Right renal cortex interstitium (tissue), 3 donors: ENCODE data around the gene BSND. TPM values are rescaled to one million over a fixed set of nuclear protein-coding genes. Genes with fewer than 3 reads are reported as not detected.

Experiments used
- DNase-seq, 3 donors: peaks; one replicate each; pipeline ENCODE4 v3.0.0-alpha.2; 2013; ENCODE audit warnings: low read depth in 3 of 3, low spot score in 2 of 3
- polyA plus RNA-seq, 3 donors: library from polyadenylated mRNA; unstranded; fragments of 120-200 nt; gene quantifications; one replicate each; pipeline ENCODE4 v1.2.1, GENCODE V29; 2013; ENCODE audit not compliant: insufficient read length in 3 of 3

Gene BSND
- polyA plus RNA-seq, 3 donors: 4.6 to 5.9 (median 5.5) TPM

- no peak for DNase-seq
Measured at GRCh38 chr1:55059302-55060132, 60.8 kb downstream of the BSND start.

GRCh38 chr1:55060133-55060999 lies 61.6 kb downstream of the BSND start:
- no peak for DNase-seq

- DNase-seq: no peak
Measured at GRCh38 chr1:55061000-55061705, 62.4 kb downstream of the BSND start.

Other genes with a start within 250 kb of the BSND start
- 10 to 100 TPM in 2 of 3 donors, 1 to 10 TPM in 1; 9.9 to 11.0 (median 10.3) TPM for gene PARS2, start 234.4 kb upstream of the BSND start, polyA plus RNA-seq
- 1 to 10 TPM; 5.0 to 5.8 (median 5.4) TPM for gene TTC22, start 197.6 kb upstream of the BSND start, polyA plus RNA-seq
- gene DHCR24, start 111.7 kb upstream of the BSND start, polyA plus RNA-seq: 10 to 100 TPM; 73.8 to 99.7 (median 80.2) TPM
- 1 to 10 TPM in 2 of 3 donors, under 1 TPM in 1; 0.87 to 1.4 (median 1.2) TPM for gene TMEM61, start 18.3 kb upstream of the BSND start, polyA plus RNA-seq
- 1 to 10 TPM; 1.1 to 1.6 (median 1.3) TPM for gene PCSK9, start 40.6 kb downstream of the BSND start, polyA plus RNA-seq
- gene USP24, start 216.4 kb downstream of the BSND start, polyA plus RNA-seq: 10 to 100 TPM; 46.2 to 46.4 (median 46.4) TPM